Breast epithelium (tissue), 4 donors: Measurements from ENCODE around the gene FYB1. TPM values are rescaled to one million over a fixed set of nuclear protein-coding genes. Genes with fewer than 3 reads are reported as not detected.

Experiments
- DNase-seq, 2 donors: peaks; one replicate each; pipeline ENCODE4 v3.0.0-alpha.2; 2019; ENCODE audit warnings: low spot score in 2 of 2
- H3K27ac ChIP-seq, 2 donors: fragments of 200-600 bp; sonication (generic) in 1 of 2; one replicate each; pipeline ENCODE4 v1.5.1; 2016 to 2019; ENCODE audit warnings: mild to moderate bottlenecking in 1 of 2
- H3K27me3 ChIP-seq, 2 donors: fragments of 200-600 bp; sonication (generic) in 1 of 2; one replicate each; pipeline versions ENCODE4 v1.5.1 to v1.6.0; 2017 to 2019; ENCODE audit warnings: control low read depth in 1 of 2, mild to moderate bottlenecking in 1 of 2
- H3K36me3 ChIP-seq: fragments of 200-600 bp; one replicate; pipeline ENCODE4 v1.5.1; 2019
- H3K4me1 ChIP-seq, 2 donors: fragments of 200-600 bp; sonication (generic); one replicate each; pipeline ENCODE4 v1.5.1; 2016 to 2019; ENCODE audit warnings: control low read depth in 1 of 2
- H3K4me3 ChIP-seq, 3 donors: fragments of 200-600 bp; sonication (generic); 1 replicate in 2 of 3; 2 replicates in 1 of 3; pipeline ENCODE4 v1.5.1; 2016 to 2019; ENCODE audit warnings: mild to moderate bottlenecking in 3 of 3, moderate library complexity in 2 of 3
- H3K9me3 ChIP-seq, 2 donors: fragments of 200-600 bp; sonication (generic) in 1 of 2; one replicate each; pipeline ENCODE4 v1.5.1; 2016 to 2019; ENCODE audit warnings: control low read depth in 1 of 2
- CTCF ChIP-seq, 3 donors: fragments of 450-650 bp; IDR thresholded peaks; one replicate each; pipeline ENCODE4 v1.5.1; 2016 to 2017; ENCODE audit warnings: antibody characterized with exemption in 3 of 3, mild to moderate bottlenecking in 3 of 3, moderate library complexity in 3 of 3
- POLR2A ChIP-seq: fragments of 450-650 bp; IDR thresholded peaks from one replicate; pipeline ENCODE4 v1.6.1; 2016; ENCODE audit warnings: antibody characterized with exemption, mild to moderate bottlenecking, moderate library complexity
- POLR2AphosphoS5 ChIP-seq, 3 donors: sonication (generic); formaldehyde crosslinking; IDR thresholded peaks; one replicate each; pipeline ENCODE4 v1.6.1; 2017; ENCODE audit warnings: antibody characterized with exemption in 3 of 3
- intact Hi-C: fragments of 100-400 bp; cut with DNase I; formaldehyde crosslinking; loops from one replicate; pipeline ENCODE4 v1.15.1; 2023; ENCODE audit warnings: low total_unique reads
- total RNA-seq, 3 donors: library from RNA; depleted of rRNA; stranded (reverse); fragments of >200 nt; gene quantifications; one replicate each; pipeline ENCODE4 v1.1.0, GENCODE V29; 2016

FYB1 gene
- total RNA-seq, 3 donors from 2014 or later: 10.2 to 17.9 (median 11.4) TPM

GRCh38 chr5:39164016-39164415 lies 55.3 kb downstream of the FYB1 start:
- Histone ChIP-seq H3K27me3 (no peaks in the 10 kb centered on the region), H3K36me3 (no peaks in the 10 kb centered on the region), H3K27ac (no peak overlapping the region), H3K4me3 (no peak overlapping the region), H3K4me1 (no peaks in the 10 kb centered on the region), H3K9me3 (no peaks in the 10 kb centered on the region)
- DNase-seq: no peak
- intact Hi-C loops: no loop called here
- TF ChIP-seq CTCF (IDR thresholded peaks at IDR 0.05) (no peak), POLR2AphosphoS5 (IDR thresholded peaks at IDR 0.05) (no peak), POLR2A (no peak)

GRCh38 chr5:39161578-39161977 lies 57.8 kb downstream of the FYB1 start:
- Histone ChIP-seq H3K9me3 (no peaks in the 10 kb centered on the region), H3K27me3 (no peaks in the 10 kb centered on the region), H3K4me1 (no peaks in the 10 kb centered on the region), H3K4me3 (no peak overlapping the region), H3K36me3 (no peaks in the 10 kb centered on the region), H3K27ac (no peak overlapping the region)
- TF ChIP-seq CTCF (IDR thresholded peaks at IDR 0.05): no peak
- TF ChIP-seq POLR2AphosphoS5 (IDR thresholded peaks at IDR 0.05): no peak
- no peak for TF ChIP-seq POLR2A
- intact Hi-C loops: loop anchor here (1.0 kb wide), 1 partner anchor 11 kb away; no protein-coding TSS in a partner anchor
- no peak for DNase-seq

- TF ChIP-seq POLR2AphosphoS5 (IDR thresholded peaks at IDR 0.05) (no peak), POLR2A (no peak), CTCF (IDR thresholded peaks at IDR 0.05) (no peak)
- Histone ChIP-seq H3K4me1 (no peaks in the 10 kb centered on the region), H3K4me3 (no peak overlapping the region), H3K36me3 (no peaks in the 10 kb centered on the region), H3K27ac (no peak overlapping the region), H3K9me3 (no peaks in the 10 kb centered on the region), H3K27me3 (no peaks in the 10 kb centered on the region)
- DNase-seq: no peak
- intact Hi-C loops: loop anchor here (1.0 kb wide), 1 partner anchor 10 kb away; no protein-coding TSS in a partner anchor
These were observed 58.7 kb downstream of the FYB1 start for GRCh38 chr5:39160576-39161213.

GRCh38 chr5:39159811-39160490 lies 59.4 kb downstream of the FYB1 start:
- Histone ChIP-seq H3K36me3 (no peaks in the 10 kb centered on the region), H3K9me3 (no peaks in the 10 kb centered on the region), H3K27ac (no peak overlapping the region), H3K27me3 (no peaks in the 10 kb centered on the region), H3K4me1 (no peaks in the 10 kb centered on the region), H3K4me3 (no peak overlapping the region)
- TF ChIP-seq POLR2A: no peak
- TF ChIP-seq CTCF (IDR thresholded peaks at IDR 0.05): no peak
- no peak for TF ChIP-seq POLR2AphosphoS5 (IDR thresholded peaks at IDR 0.05)
- intact Hi-C loops: no loop called here
- DNase-seq: no peak

- H3K27ac ChIP-seq: no peak overlapping the region
These were observed 60.6 kb downstream of the FYB1 start for GRCh38 chr5:39158786-39159185.

More at GRCh38 chr5:39158786-39159185, 60.6 kb downstream of the FYB1 start:
- no peak for DNase-seq
- no peaks in the 10 kb centered on the region for H3K36me3 ChIP-seq
- TF ChIP-seq POLR2AphosphoS5 (IDR thresholded peaks at IDR 0.05) (no peak), CTCF (IDR thresholded peaks at IDR 0.05) (no peak), POLR2A (no peak)
- H3K4me1 ChIP-seq: no peaks in the 10 kb centered on the region
- no peaks in the 10 kb centered on the region for H3K27me3 ChIP-seq
- H3K4me3 ChIP-seq: no peak overlapping the region
- H3K9me3 ChIP-seq: no peaks in the 10 kb centered on the region
- intact Hi-C loops: no loop called here
